DND-41 (cell line): ENCODE data around the gene DYRK1B.
"Not testable (repeated sequence)": the region's sequence is repeated elsewhere in the genome, so short reads cannot be mapped to it uniquely, and the experiment has no call there.

Experiments
- EZH2 ChIP-seq: IDR thresholded peaks from 3 replicates; pipeline ENCODE4 v1.6.1; 2012; ENCODE audit warnings: borderline replicate concordance, low read depth, mild to moderate bottlenecking, moderate library complexity, low read length, inconsistent platforms; ENCODE audit not compliant: severe bottlenecking
- TF ChIP-seq, protein P1 (sequence below): IDR thresholded peaks from 2 replicates; pipeline ENCODE4 v1.5.1; 2012; ENCODE audit warnings: borderline replicate concordance, low read length, moderate library complexity, mild to moderate bottlenecking; ENCODE audit not compliant: poor library complexity, severe bottlenecking; ENCODE audit errors: extremely low read depth

DNA sequence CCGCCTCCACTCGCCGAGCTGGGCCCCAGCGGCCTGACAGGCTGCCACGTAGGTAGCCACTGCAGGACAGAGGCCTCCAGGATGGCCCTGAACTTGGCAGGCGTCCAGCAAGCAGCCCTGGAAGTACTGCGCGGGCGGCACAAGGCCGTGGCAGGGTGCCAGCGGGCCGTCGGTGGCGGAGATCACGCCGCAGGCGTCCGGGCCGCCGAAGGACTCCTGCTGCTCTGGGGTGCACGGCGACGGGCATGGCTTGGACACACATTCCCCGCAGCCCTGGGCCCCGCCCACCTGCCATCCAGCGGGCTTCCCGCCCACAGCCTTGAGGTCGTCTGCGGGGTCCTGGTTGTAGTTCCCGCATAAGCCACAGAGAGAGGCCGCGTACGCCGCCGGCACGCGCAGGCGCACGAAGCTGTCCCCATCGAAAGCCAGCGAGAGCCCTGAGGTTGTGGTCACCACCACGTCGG is 41.5 kb upstream of the DYRK1B start:
- TF ChIP-seq, protein P1, sequence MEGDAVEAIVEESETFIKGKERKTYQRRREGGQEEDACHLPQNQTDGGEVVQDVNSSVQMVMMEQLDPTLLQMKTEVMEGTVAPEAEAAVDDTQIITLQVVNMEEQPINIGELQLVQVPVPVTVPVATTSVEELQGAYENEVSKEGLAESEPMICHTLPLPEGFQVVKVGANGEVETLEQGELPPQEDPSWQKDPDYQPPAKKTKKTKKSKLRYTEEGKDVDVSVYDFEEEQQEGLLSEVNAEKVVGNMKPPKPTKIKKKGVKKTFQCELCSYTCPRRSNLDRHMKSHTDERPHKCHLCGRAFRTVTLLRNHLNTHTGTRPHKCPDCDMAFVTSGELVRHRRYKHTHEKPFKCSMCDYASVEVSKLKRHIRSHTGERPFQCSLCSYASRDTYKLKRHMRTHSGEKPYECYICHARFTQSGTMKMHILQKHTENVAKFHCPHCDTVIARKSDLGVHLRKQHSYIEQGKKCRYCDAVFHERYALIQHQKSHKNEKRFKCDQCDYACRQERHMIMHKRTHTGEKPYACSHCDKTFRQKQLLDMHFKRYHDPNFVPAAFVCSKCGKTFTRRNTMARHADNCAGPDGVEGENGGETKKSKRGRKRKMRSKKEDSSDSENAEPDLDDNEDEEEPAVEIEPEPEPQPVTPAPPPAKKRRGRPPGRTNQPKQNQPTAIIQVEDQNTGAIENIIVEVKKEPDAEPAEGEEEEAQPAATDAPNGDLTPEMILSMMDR = not testable (repeated sequence)
- TF ChIP-seq EZH2 = not testable (repeated sequence)
